Lower leg skin (tissue), 4 donors: Measurements from ENCODE around the gene HBE1. TPM values are rescaled to one million over a fixed set of nuclear protein-coding genes. Genes with fewer than 3 reads are reported as not detected.

Experiments used
- DNase-seq, 2 donors: peaks; one replicate each; pipeline ENCODE4 v3.0.0-alpha.2; 2019; ENCODE audit warnings: low spot score in 2 of 2
- H3K4me3 ChIP-seq: fragments of 200-600 bp; sonication (generic); 2 replicates; pipeline ENCODE4 v1.5.1; 2017; ENCODE audit warnings: mild to moderate bottlenecking, low read depth; ENCODE audit not compliant: poor library complexity, severe bottlenecking
- POLR2A ChIP-seq, 2 donors: fragments of 450-650 bp; IDR thresholded peaks; one replicate each; pipeline ENCODE4 v1.6.1; 2016 to 2017; ENCODE audit warnings: antibody characterized with exemption in 2 of 2, mild to moderate bottlenecking in 1 of 2, moderate library complexity in 1 of 2
- WGBS, 2 donors: methylation state at CpG; one replicate each; pipeline ENCODE4 v1.1.5; 2018; 5-methylcytosine and 5-hydroxymethylcytosine counted together
- intact Hi-C: fragments of 100-400 bp; cut with DNase I; formaldehyde crosslinking; loops from one replicate; pipeline ENCODE4 v1.15.0; 2023; ENCODE audit warnings: low total_unique reads
- total RNA-seq, 4 donors: library from RNA; depleted of rRNA; stranded (reverse); fragments of >200 nt; gene quantifications; one replicate each; pipeline ENCODE4 v1.1.0, GENCODE V29; 2016
- TF ChIP-seq, protein P1 (sequence below), 3 donors: fragments of 450-650 bp; IDR thresholded peaks; one replicate each; pipeline ENCODE4 v1.5.1; 2016; ENCODE audit warnings: antibody characterized with exemption in 3 of 3, mild to moderate bottlenecking in 3 of 3, moderate library complexity in 2 of 3

Gene HBE1
- total RNA-seq, 4 donors from 2014 or later = not detected

DNA sequence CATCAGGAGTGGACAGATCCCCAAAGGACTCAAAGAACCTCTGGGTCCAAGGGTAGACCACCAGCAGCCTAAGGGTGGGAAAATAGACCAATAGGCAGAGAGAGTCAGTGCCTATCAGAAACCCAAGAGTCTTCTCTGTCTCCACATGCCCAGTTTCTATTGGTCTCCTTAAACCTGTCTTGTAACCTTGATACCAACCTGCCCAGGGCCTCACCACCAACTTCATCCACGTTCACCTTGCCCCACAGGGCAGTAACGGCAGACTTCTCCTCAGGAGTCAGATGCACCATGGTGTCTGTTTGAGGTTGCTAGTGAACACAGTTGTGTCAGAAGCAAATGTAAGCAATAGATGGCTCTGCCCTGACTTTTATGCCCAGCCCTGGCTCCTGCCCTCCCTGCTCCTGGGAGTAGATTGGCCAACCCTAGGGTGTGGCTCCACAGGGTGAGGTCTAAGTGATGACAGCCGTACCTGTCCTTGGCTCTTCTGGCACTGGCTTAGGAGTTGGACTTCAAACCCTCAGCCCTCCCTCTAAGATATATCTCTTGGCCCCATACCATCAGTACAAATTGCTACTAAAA is 42.9 kb downstream of the HBE1 start, which contains the start of gene HBB:
Gene HBB, minus strand, starts transcription at position 340 of the 579 bp plus-strand sequence. Its CDS starts 50 bp downstream, at position 290.
- H3K4me3 ChIP-seq = no peak within 1 kb of the TSS
- WGBS, 2 donors = 69 to 75% methylated on average over 3 of the region's 3 CpGs
- TF ChIP-seq, protein P1, sequence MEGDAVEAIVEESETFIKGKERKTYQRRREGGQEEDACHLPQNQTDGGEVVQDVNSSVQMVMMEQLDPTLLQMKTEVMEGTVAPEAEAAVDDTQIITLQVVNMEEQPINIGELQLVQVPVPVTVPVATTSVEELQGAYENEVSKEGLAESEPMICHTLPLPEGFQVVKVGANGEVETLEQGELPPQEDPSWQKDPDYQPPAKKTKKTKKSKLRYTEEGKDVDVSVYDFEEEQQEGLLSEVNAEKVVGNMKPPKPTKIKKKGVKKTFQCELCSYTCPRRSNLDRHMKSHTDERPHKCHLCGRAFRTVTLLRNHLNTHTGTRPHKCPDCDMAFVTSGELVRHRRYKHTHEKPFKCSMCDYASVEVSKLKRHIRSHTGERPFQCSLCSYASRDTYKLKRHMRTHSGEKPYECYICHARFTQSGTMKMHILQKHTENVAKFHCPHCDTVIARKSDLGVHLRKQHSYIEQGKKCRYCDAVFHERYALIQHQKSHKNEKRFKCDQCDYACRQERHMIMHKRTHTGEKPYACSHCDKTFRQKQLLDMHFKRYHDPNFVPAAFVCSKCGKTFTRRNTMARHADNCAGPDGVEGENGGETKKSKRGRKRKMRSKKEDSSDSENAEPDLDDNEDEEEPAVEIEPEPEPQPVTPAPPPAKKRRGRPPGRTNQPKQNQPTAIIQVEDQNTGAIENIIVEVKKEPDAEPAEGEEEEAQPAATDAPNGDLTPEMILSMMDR (IDR thresholded peaks at IDR 0.05) = no peak
- no peak for TF ChIP-seq POLR2A (IDR thresholded peaks at IDR 0.05)
- intact Hi-C loops = no loop called here
- no peak for DNase-seq

DNA sequence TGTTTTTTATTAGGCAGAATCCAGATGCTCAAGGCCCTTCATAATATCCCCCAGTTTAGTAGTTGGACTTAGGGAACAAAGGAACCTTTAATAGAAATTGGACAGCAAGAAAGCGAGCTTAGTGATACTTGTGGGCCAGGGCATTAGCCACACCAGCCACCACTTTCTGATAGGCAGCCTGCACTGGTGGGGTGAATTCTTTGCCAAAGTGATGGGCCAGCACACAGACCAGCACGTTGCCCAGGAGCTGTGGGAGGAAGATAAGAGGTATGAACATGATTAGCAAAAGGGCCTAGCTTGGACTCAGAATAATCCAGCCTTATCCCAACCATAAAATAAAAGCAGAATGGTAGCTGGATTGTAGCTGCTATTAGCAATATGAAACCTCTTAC is 44.3 kb downstream of the HBE1 start:
- intact Hi-C loops = no loop called here
- TF ChIP-seq, protein P1 (IDR thresholded peaks at IDR 0.05) = no peak
- no peak for TF ChIP-seq POLR2A (IDR thresholded peaks at IDR 0.05)
- no peak overlapping the region for H3K4me3 ChIP-seq
- 58 to 61% methylated on average over 2 of the region's 2 CpGs for WGBS, 2 donors
- DNase-seq = no peak

DNA sequence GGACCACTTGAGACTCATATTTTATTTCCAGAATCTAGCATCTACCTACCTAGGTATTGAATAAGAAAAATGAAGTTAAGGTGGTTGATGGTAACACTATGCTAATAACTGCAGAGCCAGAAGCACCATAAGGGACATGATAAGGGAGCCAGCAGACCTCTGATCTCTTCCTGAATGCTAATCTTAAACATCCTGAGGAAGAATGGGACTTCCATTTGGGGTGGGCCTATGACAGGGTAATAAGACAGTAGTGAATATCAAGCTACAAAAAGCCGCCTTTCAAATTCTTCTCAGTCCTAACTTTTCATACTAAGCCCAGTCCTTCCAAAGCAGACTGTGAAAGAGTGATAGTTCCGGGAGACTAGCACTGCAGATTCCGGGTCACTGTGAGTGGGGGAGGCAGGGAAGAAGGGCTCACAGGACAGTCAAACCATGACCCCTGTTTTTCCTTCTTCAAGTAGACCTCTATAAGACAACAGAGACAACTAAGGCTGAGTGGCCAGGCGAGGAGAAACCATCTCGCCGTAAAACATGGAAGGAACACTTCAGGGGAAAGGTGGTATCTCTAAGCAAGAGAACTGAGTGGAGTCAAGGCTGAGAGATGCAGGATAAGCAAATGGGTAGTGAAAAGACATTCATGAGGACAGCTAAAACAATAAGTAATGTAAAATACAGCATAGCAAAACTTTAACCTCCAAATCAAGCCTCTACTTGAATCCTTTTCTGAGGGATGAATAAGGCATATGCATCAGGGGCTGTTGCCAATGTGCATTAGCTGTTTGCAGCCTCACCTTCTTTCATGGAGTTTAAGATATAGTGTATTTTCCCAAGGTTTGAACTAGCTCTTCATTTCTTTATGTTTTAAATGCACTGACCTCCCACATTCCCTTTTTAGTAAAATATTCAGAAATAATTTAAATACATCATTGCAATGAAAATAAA is 44.9 kb downstream of the HBE1 start:
- intact Hi-C loops = no loop called here
- TF ChIP-seq, protein P1 (IDR thresholded peaks at IDR 0.05) = no peak
- TF ChIP-seq POLR2A (IDR thresholded peaks at IDR 0.05) = no peak
- 74 to 75% methylated on average over 6 of the region's 6 CpGs for WGBS, 2 donors

DNA sequence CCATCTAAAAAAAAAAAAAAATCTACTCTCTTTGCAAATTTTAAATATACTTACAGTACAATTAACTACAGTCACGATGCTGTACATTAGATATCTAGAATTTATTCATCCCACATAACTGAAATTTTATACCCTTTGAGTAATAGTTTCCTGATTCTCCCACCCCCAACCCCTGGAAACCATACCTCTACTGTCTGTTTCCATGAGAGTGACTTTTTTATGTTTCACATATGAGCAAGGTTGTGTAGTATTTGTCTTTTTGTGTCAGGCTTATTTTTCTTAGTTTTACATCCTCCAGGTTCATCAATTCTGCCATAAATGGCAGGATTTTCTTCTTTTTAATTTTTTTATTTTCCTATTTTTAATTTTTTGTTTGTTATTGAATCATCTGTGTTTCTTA is 46.1 kb downstream of the HBE1 start:
- WGBS, 2 donors = 64 to 73% methylated on average over 1 of the region's 1 CpG
- no peak for TF ChIP-seq POLR2A (IDR thresholded peaks at IDR 0.05)
- TF ChIP-seq, protein P1 (IDR thresholded peaks at IDR 0.05) = no peak
- intact Hi-C loops = no loop called here
- no peak for DNase-seq
- no peak overlapping the region for H3K4me3 ChIP-seq

More for the DNA sequence above, 44.9 kb downstream of the HBE1 start:
- no peak for DNase-seq
- H3K4me3 ChIP-seq = no peak overlapping the region

DNA sequence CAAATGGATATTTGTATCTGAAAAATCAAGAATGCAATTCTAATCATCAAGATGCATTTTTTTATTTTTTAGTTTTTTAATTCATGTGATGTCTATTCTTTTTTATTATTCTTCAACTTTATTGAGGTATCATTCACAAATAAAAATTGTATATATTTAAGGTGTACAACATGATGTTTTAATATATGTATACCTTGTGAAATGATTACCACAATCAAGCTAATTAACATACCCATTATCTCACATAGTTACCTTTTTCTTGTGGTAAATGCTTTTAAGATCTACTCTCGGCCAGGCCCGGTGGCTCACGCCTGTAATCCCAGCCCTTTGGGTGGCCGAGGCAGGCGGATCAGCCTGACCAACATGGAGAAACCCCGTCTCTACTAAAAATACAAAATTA is 46.6 kb downstream of the HBE1 start:
- TF ChIP-seq POLR2A (IDR thresholded peaks at IDR 0.05) = no peak
- DNase-seq = no peak

More for the DNA sequence above, 46.6 kb downstream of the HBE1 start:
- H3K4me3 ChIP-seq = no peak overlapping the region
- intact Hi-C loops = no loop called here
- WGBS, 2 donors = 86 to 92% methylated on average over 6 of the region's 6 CpGs

Other genes with a start within 250 kb of the HBE1 start
- not detected for gene OR52J3, start 223.4 kb downstream of the HBE1 start, total RNA-seq
- 1 to 10 TPM in 1 of 4 donors, not detected in 3; 2.7 TPM for gene OR52E2, start 210.3 kb downstream of the HBE1 start, total RNA-seq
- gene OR52E1, start 200.4 kb downstream of the HBE1 start, total RNA-seq = not detected
- gene OR52A5, start 131.6 kb downstream of the HBE1 start, total RNA-seq = not detected
- gene OR52A1, start 115.2 kb downstream of the HBE1 start, total RNA-seq = not detected
- gene OR51V1, start 69.3 kb downstream of the HBE1 start, total RNA-seq = not detected
- 10 to 100 TPM in 2 of 4 donors, 1 to 10 TPM in 1, under 1 TPM in 1; 0.56 to 65.8 (median 13.1) TPM for gene HBB, start 42.9 kb downstream of the HBE1 start, total RNA-seq
- not detected for gene HBD, start 35.5 kb downstream of the HBE1 start, total RNA-seq
- gene HBG1, start 20.1 kb downstream of the HBE1 start, total RNA-seq = not detected
- gene HBG2, start 15.2 kb downstream of the HBE1 start, total RNA-seq = not detected
- not detected for gene OR51B4, start 32.0 kb upstream of the HBE1 start, total RNA-seq
- not detected for gene OR51B2, start 54.4 kb upstream of the HBE1 start, total RNA-seq
- gene OR51B5, start 73.6 kb upstream of the HBE1 start, total RNA-seq = not detected
- gene OR51B6, start 81.6 kb upstream of the HBE1 start, total RNA-seq = not detected
- gene OR51M1, start 113.9 kb upstream of the HBE1 start, total RNA-seq = not detected
- gene OR51Q1, start 152.2 kb upstream of the HBE1 start, total RNA-seq = not detected
- not detected for gene OR51I1, start 171.6 kb upstream of the HBE1 start, total RNA-seq
- not detected for gene OR51I2, start 179.4 kb upstream of the HBE1 start, total RNA-seq
- not detected for gene OR52D1, start 218.7 kb upstream of the HBE1 start, total RNA-seq
- gene UBQLN3, start 240.0 kb upstream of the HBE1 start, total RNA-seq = under 1 TPM in 1 of 4 donors, not detected in 3; 0.13 TPM
- gene UBQLNL, start 246.8 kb upstream of the HBE1 start, total RNA-seq = 1 to 10 TPM in 1 of 4 donors, under 1 TPM in 3; 0.12 to 1.8 (median 0.48) TPM